ENCODE measurements around the gene SLC22A31.

SLC22A31 gene

DNA sequence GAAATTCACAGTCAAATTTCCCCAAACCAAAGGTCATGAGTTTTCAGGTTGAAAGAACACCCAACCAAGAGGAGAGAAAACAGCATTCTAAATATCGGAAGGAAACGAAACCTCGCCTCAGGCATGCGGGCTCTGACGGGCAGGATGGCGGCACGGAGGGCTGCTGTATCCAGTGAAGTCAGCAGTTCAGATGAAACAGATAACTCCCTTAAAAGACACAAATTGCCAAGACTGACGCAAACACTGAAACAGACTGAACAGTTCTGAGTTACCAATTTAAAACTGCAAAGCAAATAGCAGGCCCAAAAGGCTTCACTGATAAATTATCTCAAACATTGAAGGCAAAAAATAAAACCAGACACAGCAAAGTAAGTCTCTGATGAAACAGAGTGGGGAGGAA, 49.4 kb downstream of the SLC22A31 start:
- TF ChIP-seq, protein P1, sequence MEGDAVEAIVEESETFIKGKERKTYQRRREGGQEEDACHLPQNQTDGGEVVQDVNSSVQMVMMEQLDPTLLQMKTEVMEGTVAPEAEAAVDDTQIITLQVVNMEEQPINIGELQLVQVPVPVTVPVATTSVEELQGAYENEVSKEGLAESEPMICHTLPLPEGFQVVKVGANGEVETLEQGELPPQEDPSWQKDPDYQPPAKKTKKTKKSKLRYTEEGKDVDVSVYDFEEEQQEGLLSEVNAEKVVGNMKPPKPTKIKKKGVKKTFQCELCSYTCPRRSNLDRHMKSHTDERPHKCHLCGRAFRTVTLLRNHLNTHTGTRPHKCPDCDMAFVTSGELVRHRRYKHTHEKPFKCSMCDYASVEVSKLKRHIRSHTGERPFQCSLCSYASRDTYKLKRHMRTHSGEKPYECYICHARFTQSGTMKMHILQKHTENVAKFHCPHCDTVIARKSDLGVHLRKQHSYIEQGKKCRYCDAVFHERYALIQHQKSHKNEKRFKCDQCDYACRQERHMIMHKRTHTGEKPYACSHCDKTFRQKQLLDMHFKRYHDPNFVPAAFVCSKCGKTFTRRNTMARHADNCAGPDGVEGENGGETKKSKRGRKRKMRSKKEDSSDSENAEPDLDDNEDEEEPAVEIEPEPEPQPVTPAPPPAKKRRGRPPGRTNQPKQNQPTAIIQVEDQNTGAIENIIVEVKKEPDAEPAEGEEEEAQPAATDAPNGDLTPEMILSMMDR (IDR thresholded peaks at IDR 0.05; ENCODE audit: low read depth, low read length): no peak
- H3K4me3 ChIP-seq (ENCODE audit: low read depth, low read length): no peak overlapping the region

DNA sequence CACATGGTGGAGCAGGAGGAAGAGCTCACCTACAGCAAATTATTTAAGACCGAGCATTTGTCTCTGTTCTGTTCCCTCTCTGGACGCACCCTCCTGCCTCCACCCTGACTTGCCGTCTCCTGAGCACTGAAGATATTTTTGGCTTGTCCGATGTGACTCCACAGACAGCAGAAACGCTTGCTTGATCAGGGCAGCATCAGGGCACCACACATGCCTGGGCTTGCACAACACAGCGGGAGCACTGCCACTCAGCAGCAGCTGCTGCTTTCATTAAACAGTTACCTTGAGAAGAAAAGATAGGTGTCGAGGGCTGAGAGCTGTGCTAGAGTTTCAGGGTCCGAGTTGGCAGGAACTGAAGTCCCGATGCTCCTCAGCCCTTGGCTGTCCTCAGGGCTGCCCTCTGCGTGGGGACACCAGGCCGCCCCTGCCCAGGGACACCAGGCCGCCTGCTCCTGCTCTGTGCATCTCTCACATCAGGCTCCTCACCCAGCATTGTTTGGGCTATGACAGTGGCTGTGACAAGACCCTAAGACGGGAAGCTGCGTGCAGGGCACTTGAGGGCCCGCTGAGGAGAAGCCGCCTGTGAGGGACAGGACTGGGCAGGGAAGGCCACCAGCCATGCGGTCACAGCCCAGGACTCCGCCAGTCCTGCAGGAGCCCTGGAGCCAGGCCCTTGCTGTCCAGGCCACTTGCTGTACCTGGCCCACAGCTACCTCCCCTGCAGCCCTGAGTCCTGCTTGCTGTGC, 50.1 kb downstream of the SLC22A31 start:
- H3K4me3 ChIP-seq (ENCODE audit: low read depth, low read length): no peak overlapping the region
- TF ChIP-seq, protein P1 (IDR thresholded peaks at IDR 0.05; ENCODE audit: low read depth, low read length): no peak

DNA sequence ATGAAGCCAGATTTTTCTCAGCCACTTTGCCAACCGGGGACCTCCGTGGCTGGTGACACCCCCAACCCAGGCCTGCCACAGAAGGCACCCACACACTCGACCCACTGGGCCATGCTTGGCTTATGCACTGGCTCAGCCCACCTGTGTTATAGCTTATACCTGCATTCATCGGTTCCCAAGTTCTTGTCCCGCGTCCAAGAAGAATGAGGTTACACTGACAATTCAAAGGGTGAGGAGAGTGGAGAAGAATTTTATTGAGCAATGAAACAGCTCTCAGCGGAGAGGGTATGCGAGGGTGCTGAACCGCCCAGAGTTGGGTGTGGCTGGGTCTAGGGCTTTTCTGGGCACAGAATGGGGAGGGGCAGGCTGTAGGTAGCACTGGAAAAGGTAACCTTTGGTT, 51.0 kb downstream of the SLC22A31 start:
- TF ChIP-seq, protein P1 (IDR thresholded peaks at IDR 0.05; ENCODE audit: low read depth, low read length): no peak
- no peak overlapping the region for H3K4me3 ChIP-seq (ENCODE audit: low read depth, low read length)

DNA sequence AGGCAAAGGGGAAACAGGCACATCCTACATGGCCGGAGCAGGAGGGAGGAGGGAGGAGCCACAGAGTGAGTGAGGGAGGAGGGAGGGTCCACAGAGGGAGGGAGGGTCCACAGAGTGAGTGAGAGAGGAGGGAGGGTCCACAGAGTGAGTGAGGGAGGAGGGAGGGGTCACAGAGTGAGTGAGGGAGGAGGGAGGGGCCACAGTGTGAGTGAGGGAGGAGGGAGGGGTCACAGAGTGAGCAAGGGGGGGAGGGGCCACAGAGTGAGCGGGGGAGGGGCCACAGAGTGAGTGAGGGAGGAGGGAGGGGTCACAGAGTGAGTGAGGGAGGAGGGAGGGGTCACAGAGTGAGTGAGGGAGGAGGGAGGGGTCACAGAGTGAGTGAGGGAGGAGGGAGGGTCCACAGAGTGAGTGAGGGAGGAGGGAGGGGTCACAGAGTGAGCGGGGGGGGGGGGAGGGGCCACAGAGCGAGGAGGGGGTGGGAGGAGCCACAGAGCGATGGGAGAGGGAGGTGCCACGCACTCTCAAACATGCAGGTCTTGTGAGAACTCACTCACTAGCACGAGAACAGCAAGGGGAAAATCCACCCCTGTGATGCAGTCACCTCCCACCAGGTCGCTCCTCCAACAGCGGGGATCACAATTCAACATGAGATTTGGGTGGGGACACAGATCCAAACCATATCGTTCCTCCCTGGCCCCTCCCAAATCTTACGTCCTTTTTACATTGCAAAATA, 53.1 kb downstream of the SLC22A31 start:
- TF ChIP-seq, protein P1 (IDR thresholded peaks at IDR 0.05; ENCODE audit: low read depth, low read length): no peak

DNA sequence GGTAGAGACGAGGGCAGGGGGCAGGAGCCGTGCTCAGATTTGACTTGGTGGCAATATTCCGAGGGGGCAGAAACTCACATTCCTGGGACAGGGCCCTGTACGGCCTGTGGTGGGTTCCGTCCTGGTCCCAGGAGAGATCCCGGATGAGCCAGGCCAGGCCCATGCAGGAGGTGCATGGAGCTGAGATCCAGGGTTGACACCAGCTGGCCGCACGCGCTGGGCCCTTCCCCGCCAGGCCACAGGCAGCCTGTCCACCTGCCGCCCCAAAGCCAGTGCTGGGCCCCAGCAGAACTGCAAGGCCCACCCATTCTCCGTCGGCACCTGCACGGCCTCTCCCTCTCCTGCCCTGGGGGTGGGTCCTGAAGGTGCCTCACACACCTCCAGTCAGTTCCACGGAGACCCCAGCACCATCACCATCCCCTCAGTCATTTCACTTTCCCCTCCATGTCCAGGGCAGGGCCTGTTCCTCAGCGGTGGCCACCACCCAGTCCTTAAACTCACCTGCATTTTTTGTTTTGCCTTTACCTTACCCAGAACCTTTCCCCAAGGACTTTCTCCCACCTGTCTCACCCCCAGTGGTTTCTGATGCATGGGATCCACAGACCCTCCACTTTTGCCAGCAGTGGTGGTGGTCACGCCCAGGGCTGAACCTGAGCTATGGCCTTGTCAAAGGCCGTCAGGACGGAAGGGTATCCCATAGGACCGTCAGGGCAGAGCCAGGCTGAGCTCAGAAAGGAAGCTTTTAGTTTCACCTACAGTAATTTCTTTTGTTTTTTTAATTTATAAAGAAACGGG, 53.9 kb downstream of the SLC22A31 start:
- TF ChIP-seq, protein P1 (IDR thresholded peaks at IDR 0.05; ENCODE audit: low read depth, low read length): no peak
- H3K4me3 ChIP-seq (ENCODE audit: low read depth, low read length): no peak overlapping the region

More for the DNA sequence above, 53.1 kb downstream of the SLC22A31 start:
- H3K4me3 ChIP-seq (ENCODE audit: low read depth, low read length): no peak overlapping the region

All from WI38 (cell line).